HCT116 (cell line): Measurements from ENCODE around the gene APOBEC3F. TPM values are rescaled to one million over a fixed set of nuclear protein-coding genes. Genes with fewer than 3 reads are reported as not detected.

Experiments used
- ATAC-seq: fragments of 200-7000 bp; cut with Tn5 transposase; 2 replicates; pipeline ENCODE4 v1.9.1; 2020; ENCODE audit warnings: mild to moderate bottlenecking, moderate library complexity
- BruUV-seq: library from RNA; stranded (reverse); fragments of 400-500 nt; replicated peaks from 2 replicates; lab custom pipeline; 2021; lab: Mats Ljungman, UMichigan
- CTCF ChIA-PET: fragments of 300-600 bp; sonication (Branson Sonifier 250); formaldehyde crosslinking; loops from one replicate; lab custom pipeline; 2021; ENCODE audit warnings: antibody characterized with exemption; lab: Charles Lee
- POLR2A ChIA-PET: fragments of 300-600, 350-600 bp; sonication (Branson Sonifier 250); formaldehyde crosslinking; loops from one replicate; lab custom pipeline; 2021; ENCODE audit warnings: antibody characterized with exemption; lab: Charles Lee
- RAD21 ChIA-PET, 2 experiments: fragments of 300-600 bp; sonication (Branson Sonifier 250); formaldehyde crosslinking; loops; one replicate each; lab custom pipeline; 2023; ENCODE audit warnings: low total read pairs in 2 of 2; ENCODE audit not compliant: uncharacterized antibody in 2 of 2, unreplicated experiment in 2 of 2, low non-redundant PET in 1 of 2; lab: Charles Lee
- DNase-seq: peaks from one replicate; pipeline ENCODE4 v3.0.0-alpha.2; 2010; ENCODE audit warnings: low read depth, low spot score
- H2AFZ ChIP-seq: fragments of 200-600 bp; shearing (Covaris generic), sonication (generic); 2 replicates; pipeline ENCODE4 v1.6.1; 2017; ENCODE audit warnings: low read depth, mixed run types, mixed read lengths, antibody characterized with exemption, low read length; ENCODE audit not compliant: poor library complexity, severe bottlenecking
- H3K27ac ChIP-seq: 2 replicates; pipeline ENCODE4 v1.5.1; 2012; ENCODE audit warnings: low read depth, low read length
- H3K27me3 ChIP-seq: fragments of 200-600 bp; sonication (generic); 2 replicates; pipeline ENCODE4 v1.6.1; 2016; ENCODE audit warnings: mixed run types, low read length, mixed read lengths; ENCODE audit not compliant: insufficient read depth
- H3K36me3 ChIP-seq, 2 experiments: fragments of 200-500 bp in 1 of 2; fragments of 200-600 bp in 1 of 2; sonication (Bioruptor generic) in 1 of 2; sonication (generic) in 1 of 2; 2 replicates each; pipeline versions ENCODE4 v1.5.1 to v1.6.1; 2014 to 2016; ENCODE audit warnings: low read length in 2 of 2, inconsistent platforms in 1 of 2, mixed read lengths in 1 of 2, mixed run types in 1 of 2; ENCODE audit not compliant: insufficient read depth in 2 of 2, control insufficient read depth in 1 of 2
- H3K4me1 ChIP-seq, 2 experiments: fragments of 200-600 bp in 1 of 2; sonication (generic) in 1 of 2; 2 replicates each; pipeline versions ENCODE4 v1.5.1 to v1.6.1; 2012 to 2017; ENCODE audit warnings: low read length in 2 of 2, inconsistent platforms in 1 of 2, mild to moderate bottlenecking in 1 of 2, mixed read lengths in 1 of 2, mixed run types in 1 of 2, moderate library complexity in 1 of 2; ENCODE audit not compliant: insufficient read depth in 2 of 2, control insufficient read depth in 1 of 2
- H3K4me2 ChIP-seq: fragments of 200-600 bp; sonication (generic); 2 replicates; pipeline ENCODE4 v1.6.1; 2017; ENCODE audit warnings: mixed run types, low read length, mixed read lengths
- H3K4me3 ChIP-seq, 2 experiments: fragments of 200-600 bp in 1 of 2; sonication (generic) in 1 of 2; replicated peaks in 1 of 2; 2 replicates each; pipeline ENCODE4 v1.5.1; 2011 to 2016; ENCODE audit warnings: low read length in 2 of 2, control low read depth in 1 of 2, low read depth in 1 of 2, mild to moderate bottlenecking in 1 of 2, mixed read lengths in 1 of 2, mixed run types in 1 of 2
- H3K79me2 ChIP-seq: fragments of 200-600 bp; sonication (generic); 2 replicates; pipeline ENCODE4 v1.6.1; 2017; ENCODE audit warnings: mild to moderate bottlenecking, mixed run types, low read length, moderate library complexity, mixed read lengths; ENCODE audit not compliant: insufficient read depth
- H3K9ac ChIP-seq: fragments of 200-600 bp; sonication (generic); 2 replicates; pipeline ENCODE4 v1.6.1; 2016; ENCODE audit warnings: low read length, mixed read lengths
- H3K9me2 ChIP-seq: fragments of 200-600 bp; sonication (generic), shearing (Covaris generic); 2 replicates; pipeline ENCODE4 v1.6.1; 2017; ENCODE audit warnings: mixed run types, mild to moderate bottlenecking, moderate library complexity; ENCODE audit not compliant: insufficient read depth
- H3K9me3 ChIP-seq, 2 experiments: fragments of 200-500 bp in 1 of 2; fragments of 200-600 bp in 1 of 2; sonication (Bioruptor generic) in 1 of 2; sonication (generic) in 1 of 2; 2 replicates each; pipeline ENCODE4 v1.6.1; 2014 to 2017; ENCODE audit warnings: low read length in 2 of 2, mixed read lengths in 2 of 2, inconsistent platforms in 1 of 2, low read depth in 1 of 2, mild to moderate bottlenecking in 1 of 2, mixed run types in 1 of 2, moderate library complexity in 1 of 2; ENCODE audit not compliant: control insufficient read depth in 1 of 2, insufficient read depth in 1 of 2
- H4K20me1 ChIP-seq: fragments of 200-600 bp; sonication (generic), shearing (Covaris generic); 2 replicates; pipeline ENCODE4 v1.6.1; 2017; ENCODE audit warnings: mixed run types, mild to moderate bottlenecking, moderate library complexity; ENCODE audit not compliant: insufficient read depth
- EGR1 ChIP-seq: IDR thresholded peaks from 2 replicates; pipeline ENCODE4 v1.6.1; 2012; ENCODE audit warnings: low read depth
- ELF1 ChIP-seq: IDR thresholded peaks from 2 replicates; pipeline ENCODE4 v1.6.1; 2012; ENCODE audit warnings: low read depth, borderline replicate concordance
- EZH2phosphoT487 ChIP-seq: fragments of 200-600 bp; IDR thresholded peaks from 2 replicates; pipeline ENCODE4 v1.6.1; 2018; ENCODE audit warnings: antibody characterized with exemption, borderline replicate concordance
- JUND ChIP-seq: IDR thresholded peaks from 2 replicates; pipeline ENCODE4 v1.6.1; 2012
- MAX ChIP-seq: IDR thresholded peaks from 2 replicates; pipeline ENCODE4 v1.6.1; 2012
- SRF ChIP-seq: IDR thresholded peaks from 2 replicates; pipeline ENCODE4 v1.6.1; 2012; ENCODE audit warnings: low read depth
- TCF7L2 ChIP-seq: IDR thresholded peaks from 2 replicates; pipeline ENCODE4 v1.7.0; 2011; ENCODE audit warnings: borderline replicate concordance, inconsistent platforms; ENCODE audit not compliant: insufficient read depth, insufficient read length; ENCODE audit errors: extremely low read depth
- YY1 ChIP-seq: IDR thresholded peaks from 2 replicates; pipeline ENCODE4 v1.6.1; 2011; ENCODE audit warnings: low read length, low read depth, moderate library complexity, mild to moderate bottlenecking; ENCODE audit not compliant: insufficient replicate concordance; ENCODE audit errors: extremely low read depth
- ZBTB33 ChIP-seq: IDR thresholded peaks from 2 replicates; pipeline ENCODE4 v1.6.1; 2011; ENCODE audit warnings: mild to moderate bottlenecking, low read length, moderate library complexity; ENCODE audit not compliant: insufficient replicate concordance; ENCODE audit errors: extremely low read depth
- ZFX ChIP-seq: fragments of 450-650 bp; IDR thresholded peaks from 2 replicates; pipeline ENCODE4 v1.6.1; 2017
- intact Hi-C: fragments of 100-400 bp; cut with micrococcal nuclease; formaldehyde crosslinking; loops from 2 replicates; pipeline ENCODE4 v1.10.0; 2022
- total RNA-seq: library from RNA; stranded (reverse); gene quantifications from one replicate; pipeline ENCODE4 v1.2.1, GENCODE V29; 2021; ENCODE audit not compliant: unreplicated experiment

The APOBEC3F gene
- total RNA-seq, 1 experiment from 2014 or later: 11.1 TPM

GRCh38 chr22:39026509-39027150, 14.0 kb upstream of the APOBEC3F start:
- Histone ChIP-seq H3K4me3 (no peak overlapping the region), H2AFZ (no peak overlapping the region), H3K79me2 (no peaks in the 10 kb centered on the region), H3K4me2 (no peak overlapping the region), H3K9ac (no peak overlapping the region), H3K9me3 (no peaks in the 10 kb centered on the region), H3K27ac (no peak overlapping the region), H4K20me1 (no peaks in the 10 kb centered on the region), H3K36me3 (no peaks in the 10 kb centered on the region), H3K4me1 (no peaks in the 10 kb centered on the region), H3K9me2 (no peaks in the 10 kb centered on the region), H3K27me3 (no peaks in the 10 kb centered on the region)
- no peak for TF ChIP-seq TCF7L2
- TF ChIP-seq SRF: no peak
- no peak for TF ChIP-seq EZH2phosphoT487
- TF ChIP-seq ZBTB33: no peak
- no peak for TF ChIP-seq ZFX
- no peak for TF ChIP-seq JUND
- TF ChIP-seq YY1: no peak
- no peak for TF ChIP-seq MAX
- TF ChIP-seq ELF1: no peak
- TF ChIP-seq EGR1: no peak
- BruUV-seq: no TSS peak
- DNase-seq: no peak
- ChIA-PET CTCF (no interaction called here), POLR2A (no interaction called here), RAD21 (interaction anchor here in 1 of 2 experiments (0.6 kb wide), 1 partner anchor 53 kb away, joined by 3 read pairs; no protein-coding TSS in a partner anchor)
- intact Hi-C loops: no loop called here
- no peak for ATAC-seq
